Stimulated activated CD8-positive, alpha-beta memory T cell treated with anti-CD3 and anti-CD28 coated beads, Interleukin-15, amount 100 ng/mL, for 4 hours (primary cell): ENCODE data around the gene RHOD.

Source experiments
- DNase-seq, 2 donors: peaks; one replicate each; pipeline ENCODE4 v3.0.0-alpha.2; 2020; ENCODE audit warnings: low read depth in 2 of 2

RHOD gene

DNA sequence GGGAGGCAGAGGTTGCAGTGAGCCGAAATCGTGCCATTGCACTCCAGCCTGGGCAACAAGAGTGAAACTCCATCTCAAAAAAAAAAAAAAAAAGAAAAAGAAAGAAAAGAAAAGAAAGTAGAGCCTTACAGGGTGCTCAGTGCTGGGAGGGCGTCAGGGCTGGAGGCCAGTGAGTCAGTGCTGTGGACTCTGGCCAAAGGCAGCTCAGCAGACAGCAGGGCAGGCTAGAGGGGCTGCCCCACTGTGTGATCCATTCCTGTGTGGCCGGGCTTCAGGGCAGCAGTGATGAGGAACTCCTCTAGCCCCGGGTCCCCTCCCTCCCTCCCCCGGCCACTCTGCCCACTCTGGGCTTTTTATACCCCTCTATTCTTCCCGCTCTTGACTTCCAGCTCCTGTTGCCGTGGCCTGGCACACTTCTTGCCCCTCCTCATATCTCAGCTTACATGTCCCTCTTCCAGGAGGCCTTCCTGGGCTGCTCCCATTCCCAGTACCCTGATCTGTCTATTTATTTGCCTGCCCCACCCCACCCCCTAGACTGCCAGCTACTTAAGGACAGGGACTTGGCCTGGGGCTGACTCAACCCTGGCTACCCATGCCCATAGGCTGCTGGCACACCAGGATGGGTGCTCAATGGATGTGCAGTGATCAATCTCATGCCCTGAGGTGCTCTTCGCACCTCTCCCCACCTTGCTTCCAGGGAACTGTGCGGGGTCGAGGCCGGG lies 23.7 kb upstream of the RHOD start:
- no peak for DNase-seq

DNA sequence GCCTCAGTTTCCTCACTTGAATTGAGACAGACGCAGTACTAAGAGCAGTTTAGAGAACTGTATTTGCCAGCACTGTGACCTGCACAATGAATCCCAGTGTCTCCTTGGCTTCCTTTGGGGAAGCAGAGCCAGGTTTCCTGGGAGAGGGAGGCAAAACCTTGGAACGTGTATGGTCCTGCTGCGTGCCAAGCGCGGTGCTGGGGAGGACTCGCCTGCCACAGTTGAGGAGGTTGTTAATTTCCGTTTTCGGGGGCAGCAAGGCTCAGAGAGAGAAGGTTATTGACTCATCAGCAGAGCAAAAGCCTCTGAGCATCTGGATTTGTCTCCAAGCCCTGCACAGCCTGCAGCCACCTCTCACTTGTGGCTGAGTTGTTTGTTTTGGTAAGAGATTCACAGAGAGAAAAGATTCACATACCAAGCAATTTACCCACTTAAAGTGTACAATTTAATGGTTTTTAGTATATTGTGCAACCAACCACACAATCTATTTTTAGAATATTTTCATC lies 22.9 kb upstream of the RHOD start:
- no peak for DNase-seq

- no peak for DNase-seq
These were observed 22.3 kb upstream of the RHOD start for GRCh38 chr11:67034350-67034749.

DNA sequence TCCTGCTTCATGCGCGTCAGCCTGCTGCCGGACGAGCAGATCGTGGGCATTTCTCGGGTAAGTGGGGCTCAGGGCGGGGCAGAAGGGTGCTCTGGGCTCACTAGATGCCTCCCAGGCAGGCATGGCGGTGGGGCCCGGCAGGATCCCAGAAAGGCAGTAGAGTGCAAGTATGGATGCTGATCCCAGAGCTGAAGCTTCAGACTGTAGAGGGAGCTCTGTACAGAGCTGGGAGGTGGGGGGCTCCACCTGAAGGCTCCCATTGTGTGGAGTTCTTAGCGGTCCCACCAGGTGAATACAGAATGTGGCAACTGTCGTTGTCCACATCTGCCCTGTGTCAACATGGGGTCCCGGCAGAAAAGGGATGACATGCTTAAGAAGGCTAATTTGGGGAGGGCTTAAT lies 16.5 kb upstream of the RHOD start:
- no peak for DNase-seq

- no peak for DNase-seq
These were observed 15.0 kb upstream of the RHOD start for GRCh38 chr11:67041602-67042001.

- DNase-seq: no peak
These were observed 12.9 kb upstream of the RHOD start for GRCh38 chr11:67043572-67044349.

DNA sequence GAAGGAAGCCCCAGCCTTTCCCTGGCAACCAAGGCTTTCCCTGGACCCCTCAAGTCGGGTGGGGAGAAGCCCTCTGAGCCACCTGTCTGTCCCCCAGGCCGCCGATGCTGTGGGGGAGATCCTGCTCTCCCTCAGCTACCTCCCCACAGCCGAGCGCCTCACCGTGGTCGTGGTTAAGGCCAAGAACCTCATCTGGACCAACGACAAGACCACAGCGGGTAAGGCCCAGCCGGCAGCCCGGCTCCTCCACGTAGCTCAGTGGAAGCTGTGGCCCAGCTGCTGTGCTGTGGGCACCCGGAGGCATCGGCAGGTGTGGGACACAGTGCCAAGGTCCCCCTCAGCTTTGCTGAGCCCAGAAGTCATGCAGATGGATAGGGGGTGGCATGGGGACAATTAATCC lies 12.2 kb upstream of the RHOD start:
- no peak for DNase-seq

GRCh38 chr11:67045314-67045713 lies 11.3 kb upstream of the RHOD start:
- DNase-seq: no peak

DNA sequence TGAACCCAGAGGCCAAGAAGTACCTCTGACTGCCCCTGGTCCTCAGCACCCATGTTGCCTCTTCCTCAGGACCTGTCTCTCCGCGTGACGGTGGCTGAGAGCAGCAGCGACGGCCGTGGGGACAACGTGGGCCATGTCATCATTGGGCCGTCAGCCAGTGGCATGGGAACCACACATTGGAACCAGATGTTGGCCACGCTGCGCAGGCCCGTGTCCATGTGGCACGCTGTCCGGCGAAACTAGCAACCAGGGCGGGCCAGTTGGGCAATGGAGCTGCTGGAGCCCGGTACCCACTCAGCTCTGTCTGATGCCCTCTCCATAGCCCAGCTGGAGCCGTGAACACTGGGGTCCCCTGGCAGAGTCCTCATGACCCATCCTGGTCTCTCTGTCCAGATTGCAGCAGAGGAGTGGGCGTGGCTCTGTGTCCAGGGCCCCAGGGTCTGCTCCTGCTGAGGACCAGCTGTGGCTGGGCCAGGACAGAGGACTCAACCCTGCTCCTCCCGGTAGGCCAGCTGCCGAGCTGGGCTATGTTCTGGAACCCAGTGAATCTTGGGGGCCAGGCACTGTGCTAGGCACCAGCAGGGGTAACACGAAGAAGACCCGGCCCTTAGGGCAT lies 8.0 kb upstream of the RHOD start:
- no peak for DNase-seq

- DNase-seq: no peak
These were observed 6.5 kb upstream of the RHOD start for GRCh38 chr11:67050139-67050538.

DNA sequence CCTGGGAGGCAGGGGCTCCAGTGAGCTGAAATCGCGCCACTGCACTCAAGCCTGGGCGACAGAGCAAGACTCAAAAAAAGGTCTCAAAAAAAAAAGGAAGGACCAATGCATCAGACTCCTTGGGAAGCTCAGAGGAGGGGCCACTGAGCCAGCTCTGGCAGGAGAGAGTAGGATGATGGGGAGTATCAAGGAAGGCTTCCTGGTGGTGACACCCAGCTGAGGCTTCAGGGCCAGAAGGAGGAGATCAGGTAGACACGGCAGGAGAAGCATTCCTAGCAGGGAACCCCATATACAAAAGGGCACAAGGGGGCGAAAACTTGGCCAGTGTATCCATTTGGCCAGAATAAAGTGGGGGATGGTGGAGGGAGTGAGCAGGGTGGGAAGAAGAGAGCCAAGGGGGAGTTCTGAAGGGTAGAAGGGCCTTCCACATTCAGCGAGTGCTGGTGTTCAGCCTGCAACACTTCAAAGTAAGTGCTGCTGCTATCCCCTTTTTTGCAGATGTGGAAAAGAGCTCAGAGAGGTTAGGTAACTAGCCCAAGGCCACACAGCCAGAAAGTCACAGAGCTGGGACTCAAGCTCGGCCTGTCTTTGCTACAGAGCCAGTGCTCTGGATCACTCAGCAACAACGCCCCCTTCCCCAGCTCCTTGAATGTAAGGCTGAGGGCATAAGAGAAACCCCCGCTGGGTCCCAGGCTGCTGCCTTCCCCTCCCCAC lies 5.3 kb upstream of the RHOD start:
- no peak for DNase-seq

- DNase-seq: no peak
These were observed 4.6 kb upstream of the RHOD start for GRCh38 chr11:67051945-67052488.

- DNase-seq: no peak
These were observed 3.8 kb upstream of the RHOD start for GRCh38 chr11:67052891-67053290.

- DNase-seq: no peak
These were observed 2.7 kb upstream of the RHOD start for GRCh38 chr11:67053896-67054329.

DNA sequence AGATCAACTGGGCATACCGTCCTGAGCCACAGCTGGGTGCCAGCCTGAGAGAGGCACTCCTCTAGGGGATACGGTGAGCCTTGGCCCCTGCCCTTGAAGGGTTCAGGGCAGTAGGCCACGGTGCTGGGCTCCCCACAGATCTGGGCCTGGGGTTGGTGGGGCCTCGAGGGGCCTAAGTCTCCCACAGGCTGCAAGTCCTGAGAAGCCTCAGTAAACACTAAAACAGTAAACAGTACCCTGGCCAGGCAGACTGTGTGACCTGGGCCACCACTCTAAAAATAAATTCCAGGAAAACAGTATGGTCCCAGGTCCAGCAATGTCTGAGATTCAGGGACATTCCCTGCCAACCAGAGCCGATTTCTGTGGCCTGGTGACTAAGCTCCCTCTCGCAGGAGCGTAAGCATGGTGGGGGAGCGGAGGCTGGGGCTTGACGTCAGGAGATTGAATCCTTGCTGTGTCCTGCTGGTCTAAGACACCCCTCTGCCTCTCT lies 2.3 kb upstream of the RHOD start:
- no peak for DNase-seq

DNA sequence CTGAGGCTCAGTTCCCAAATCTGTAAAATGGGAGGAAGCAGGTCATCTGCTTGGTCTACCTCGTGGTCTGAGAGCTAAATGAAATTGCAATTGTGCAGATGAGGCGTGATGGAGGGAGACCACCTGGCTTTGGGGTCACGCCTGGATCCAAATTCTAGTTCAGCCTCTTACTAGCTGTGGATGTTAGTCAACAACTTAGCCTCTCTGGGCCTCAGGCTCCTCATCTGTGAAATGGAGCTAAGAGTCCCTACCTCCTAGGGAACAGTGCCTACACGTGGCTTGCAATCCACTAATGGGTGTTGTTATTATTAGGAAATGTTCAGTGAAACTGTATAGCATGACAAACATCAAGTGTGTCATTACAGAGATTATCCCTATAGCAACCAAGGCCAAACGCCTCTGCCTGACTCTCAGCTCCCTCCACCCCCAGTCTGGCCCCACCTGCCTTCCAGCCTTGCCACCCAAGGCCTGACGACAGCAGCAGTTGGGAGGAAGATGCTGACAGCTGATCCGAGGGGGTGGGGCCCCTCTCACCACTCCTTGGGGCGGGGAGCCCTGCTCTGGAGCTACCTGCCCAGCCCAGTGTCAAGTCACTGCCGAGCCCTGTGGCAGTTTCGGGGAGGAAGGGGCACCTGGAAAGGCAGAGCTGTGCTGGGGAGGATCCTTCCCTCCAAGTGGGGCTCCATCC lies 1.7 kb upstream of the RHOD start:
- no peak for DNase-seq

DNA sequence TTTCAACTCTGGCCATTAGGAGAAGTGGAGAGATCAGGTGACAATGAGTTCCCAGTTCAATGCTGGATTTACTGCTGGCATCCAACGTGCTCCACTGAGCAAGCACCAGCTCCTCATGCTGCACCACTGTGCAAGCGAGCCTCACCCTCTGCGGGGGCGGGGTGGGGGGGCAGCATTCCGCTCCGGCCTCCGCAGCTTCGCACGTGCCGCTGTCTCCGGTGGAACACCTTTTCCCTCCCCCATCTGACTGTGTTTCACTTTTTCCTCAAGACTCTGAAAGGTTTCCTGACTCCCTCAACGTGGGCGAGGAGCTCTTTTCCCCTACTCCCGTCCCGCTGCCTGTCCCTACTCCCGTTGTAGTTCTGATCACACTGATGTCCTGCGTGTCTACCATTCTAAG lies 835 bp upstream of the RHOD start:
- DNase-seq: no peak

DNA sequence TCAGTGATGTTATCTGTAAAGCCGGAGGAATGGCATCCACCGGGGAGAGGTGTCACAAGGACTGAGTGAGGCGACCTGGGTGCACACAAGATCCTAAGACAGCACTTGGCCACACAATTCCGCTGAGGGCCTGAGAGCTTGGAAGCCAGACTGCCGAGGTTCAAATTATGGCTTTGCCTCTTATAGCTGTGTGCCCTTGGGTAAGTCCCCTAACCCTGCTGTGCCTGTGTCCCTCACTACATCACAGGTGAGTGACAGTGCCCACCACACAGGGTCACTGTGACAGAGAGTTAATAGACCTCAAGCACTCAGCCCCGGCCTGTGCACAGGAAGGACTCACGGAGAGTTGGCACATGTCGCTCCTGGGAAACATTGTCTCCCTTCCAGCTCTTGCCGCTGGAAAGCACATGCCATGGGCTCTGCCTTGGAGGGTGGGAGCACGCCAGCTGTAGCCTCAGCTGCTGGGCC lies 592 bp downstream of the RHOD start:
- no peak for DNase-seq

- no peak for DNase-seq
These were observed 1.9 kb downstream of the RHOD start for GRCh38 chr11:67058506-67058905.

GRCh38 chr11:67059671-67060070 lies 3.0 kb downstream of the RHOD start:
- DNase-seq: no peak

DNA sequence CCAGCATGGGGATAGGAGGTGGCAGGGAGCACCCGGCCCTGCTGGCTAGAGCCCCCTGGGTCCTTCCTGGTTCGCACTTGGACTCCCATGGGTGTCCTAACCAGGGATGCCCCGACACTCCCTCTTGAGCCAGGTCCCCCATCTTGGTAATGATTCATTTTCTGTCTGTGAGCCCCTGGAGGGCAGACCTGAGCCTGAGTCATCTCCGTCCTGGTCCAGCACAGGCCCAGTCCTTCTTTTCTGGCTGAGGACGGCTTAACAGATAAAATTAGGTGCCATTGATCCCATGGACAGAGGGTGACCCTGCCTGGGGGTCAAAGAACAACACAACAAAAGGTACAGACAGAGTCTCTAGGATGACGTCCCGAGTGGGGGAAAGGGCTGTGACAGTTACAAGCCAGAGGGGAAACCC lies 3.5 kb downstream of the RHOD start:
- DNase-seq: no peak
